ENCODE data around the gene ING4.

The ING4 gene

GRCh38 chr12:6684609-6685008 is 21.7 kb upstream of the ING4 start:
- TF ChIP-seq MAX (IDR thresholded peaks at IDR 0.05) (no peak), RAD21 (IDR thresholded peaks at IDR 0.05; ENCODE audit: low read depth) (peak; percentile 56), CEBPB (IDR thresholded peaks at IDR 0.05) (peak; percentile 41; the same call in 1 of the 2 replicates), NFIC (IDR thresholded peaks at IDR 0.05) (no peak)

- no peak for TF ChIP-seq RAD21 (IDR thresholded peaks at IDR 0.05; ENCODE audit: low read depth)
- no peak for TF ChIP-seq NFIC (IDR thresholded peaks at IDR 0.05)
- TF ChIP-seq TEAD4 (IDR thresholded peaks at IDR 0.05) = no peak
- no peak for TF ChIP-seq CEBPB (IDR thresholded peaks at IDR 0.05)
- no peak for TF ChIP-seq CREB1 (IDR thresholded peaks at IDR 0.05; ENCODE audit: low read depth)
- no peak for TF ChIP-seq USF1 (IDR thresholded peaks at IDR 0.05)
- TF ChIP-seq FOXM1 (IDR thresholded peaks at IDR 0.05; ENCODE audit: borderline replicate concordance, low read depth) = no peak
- no peak for TF ChIP-seq TCF12 (IDR thresholded peaks at IDR 0.05; ENCODE audit: low read depth)
- TF ChIP-seq MAX (IDR thresholded peaks at IDR 0.05) = no peak
- no peak for TF ChIP-seq YY1 (IDR thresholded peaks at IDR 0.05; ENCODE audit: low read depth)
- TF ChIP-seq ZBTB7A (IDR thresholded peaks at IDR 0.05; ENCODE audit: low read depth) = no peak
- TF ChIP-seq EP300 (IDR thresholded peaks at IDR 0.05; ENCODE audit: borderline replicate concordance) = no peak
- no peak for TF ChIP-seq REST (IDR thresholded peaks at IDR 0.05; ENCODE audit: low read depth)
These were observed 14.0 kb upstream of the ING4 start for GRCh38 chr12:6676962-6677361.

- TF ChIP-seq TCF12 (IDR thresholded peaks at IDR 0.05; ENCODE audit: low read depth) = no peak
- TF ChIP-seq USF1 (IDR thresholded peaks at IDR 0.05) = no peak
- TF ChIP-seq NFIC (IDR thresholded peaks at IDR 0.05) = no peak
These were observed 9.2 kb upstream of the ING4 start for GRCh38 chr12:6672143-6672542.

GRCh38 chr12:6667559-6668210 is 4.8 kb upstream of the ING4 start:
- TF ChIP-seq TCF12 (IDR thresholded peaks at IDR 0.05; ENCODE audit: low read depth) = no peak
- no peak for TF ChIP-seq REST (IDR thresholded peaks at IDR 0.05; ENCODE audit: low read depth)
- peak; percentile 30 for TF ChIP-seq RAD21 (IDR thresholded peaks at IDR 0.05; ENCODE audit: low read depth)
- no peak for TF ChIP-seq TAF1 (IDR thresholded peaks at IDR 0.05; ENCODE audit: low read depth)
- no peak for TF ChIP-seq USF1 (IDR thresholded peaks at IDR 0.05)
- TF ChIP-seq TEAD4 (IDR thresholded peaks at IDR 0.05) = no peak
- TF ChIP-seq NFIC (IDR thresholded peaks at IDR 0.05) = no peak

GRCh38 chr12:6666211-6666610 is 3.3 kb upstream of the ING4 start:
- no peak for TF ChIP-seq TAF1 (IDR thresholded peaks at IDR 0.05; ENCODE audit: low read depth)
- no peak for TF ChIP-seq TEAD4 (IDR thresholded peaks at IDR 0.05)
- no peak for TF ChIP-seq CEBPB (IDR thresholded peaks at IDR 0.05)
- TF ChIP-seq MAX (IDR thresholded peaks at IDR 0.05) = no peak
- TF ChIP-seq TCF12 (IDR thresholded peaks at IDR 0.05; ENCODE audit: low read depth) = no peak
- TF ChIP-seq REST (IDR thresholded peaks at IDR 0.05; ENCODE audit: low read depth) = no peak

Data from Ishikawa (cell line).